PC-3 (cell line): ENCODE data around the gene SYNE1. TPM values are rescaled to one million over a fixed set of nuclear protein-coding genes. Genes with fewer than 3 reads are reported as not detected.

Experiments
- ATAC-seq: fragments of 200-7000 bp; cut with Tn5 transposase; 2 replicates; pipeline ENCODE4 v1.9.1; 2020; ENCODE audit warnings: mild to moderate bottlenecking, moderate library complexity
- BruUV-seq: library from RNA; stranded (reverse); fragments of 400-500 nt; replicated peaks from 2 replicates; lab custom pipeline; 2021; lab: Mats Ljungman, UMichigan
- CTCF ChIA-PET: fragments of 300-600 bp; sonication (Branson Sonifier 250); formaldehyde crosslinking; loops from one replicate; lab custom pipeline; 2022; ENCODE audit warnings: antibody characterized with exemption; lab: Charles Lee
- POLR2A ChIA-PET: fragments of 300-600 bp; sonication (Branson Sonifier 250); formaldehyde crosslinking; loops from one replicate; lab custom pipeline; 2022; ENCODE audit warnings: antibody characterized with exemption; ENCODE audit not compliant: unreplicated experiment; lab: Charles Lee
- DNase-seq: peaks from one replicate; pipeline ENCODE4 v3.0.0-alpha.2; 2015
- H2AFZ ChIP-seq: fragments of 300-600 bp; sonication (generic); 2 replicates; pipeline ENCODE4 v1.6.0; 2016; ENCODE audit warnings: antibody characterized with exemption, low read length
- H3F3A ChIP-seq: fragments of 300-600 bp; sonication (generic); one replicate; pipeline ENCODE4 v1.6.0; 2017; ENCODE audit warnings: antibody characterized with exemption, low read length, control low read depth, mild to moderate bottlenecking; ENCODE audit not compliant: unreplicated experiment
- H3K27ac ChIP-seq: fragments of 300-600 bp; sonication (generic); 2 replicates; pipeline ENCODE4 v1.5.1; 2016; ENCODE audit warnings: mild to moderate bottlenecking, low read length
- H3K27me3 ChIP-seq: fragments of 300-600 bp; sonication (generic); 2 replicates; pipeline ENCODE4 v1.6.1; 2016; ENCODE audit warnings: low read length, mixed read lengths
- H3K36me3 ChIP-seq: fragments of 300-600 bp; sonication (generic); 2 replicates; pipeline ENCODE4 v1.6.1; 2016; ENCODE audit warnings: low read depth, mixed run types, low read length, mixed read lengths
- H3K4me1 ChIP-seq: fragments of 300-600 bp; sonication (generic); 2 replicates; pipeline ENCODE4 v1.5.1; 2016; ENCODE audit warnings: low read length; ENCODE audit not compliant: insufficient read depth
- H3K4me2 ChIP-seq: fragments of 300-600 bp; sonication (generic); 2 replicates; pipeline ENCODE4 v1.6.0; 2016; ENCODE audit warnings: low read length
- H3K4me3 ChIP-seq: fragments of 300-600 bp; sonication (generic); 2 replicates; pipeline ENCODE4 v1.5.1; 2016; ENCODE audit warnings: mild to moderate bottlenecking, low read length, mixed read lengths
- H3K79me2 ChIP-seq: fragments of 300-600 bp; sonication (generic); 2 replicates; pipeline ENCODE4 v1.6.1; 2017; ENCODE audit warnings: low read length, mixed read lengths
- H3K9ac ChIP-seq: fragments of 300-600 bp; sonication (generic); 2 replicates; pipeline ENCODE4 v1.6.0; 2016; ENCODE audit warnings: mild to moderate bottlenecking, low read length
- H3K9me2 ChIP-seq: fragments of 300-600 bp; sonication (generic); replicated peaks from 2 replicates; pipeline ENCODE4 v1.6.1; 2016; ENCODE audit warnings: mixed run types, low read length, mixed read lengths
- H3K9me3 ChIP-seq: fragments of 300-600 bp; sonication (generic); 2 replicates; pipeline ENCODE4 v1.6.1; 2016; ENCODE audit warnings: low read length, mixed read lengths
- H4K20me1 ChIP-seq: fragments of 300-600 bp; sonication (generic); 2 replicates; pipeline ENCODE4 v1.6.1; 2016; ENCODE audit warnings: low read length, mixed read lengths
- CTCF ChIP-seq: fragments of 300-600 bp; sonication (generic); conservative IDR thresholded peaks from 2 replicates; pipeline ENCODE4 v1.5.1; 2017; ENCODE audit warnings: antibody characterized with exemption, low read depth, mild to moderate bottlenecking, low read length
- EZH2 ChIP-seq: fragments of 300-600 bp; sonication (generic); IDR thresholded peaks from one replicate; pipeline ENCODE4 v1.6.1; 2017; ENCODE audit warnings: antibody characterized with exemption, mild to moderate bottlenecking, low read length; ENCODE audit not compliant: unreplicated experiment
- EZH2phosphoT487 ChIP-seq: fragments of 300-600 bp; sonication (generic); IDR thresholded peaks from 2 replicates; pipeline ENCODE4 v1.6.1; 2018; ENCODE audit warnings: mild to moderate bottlenecking, antibody characterized with exemption, low read length, borderline replicate concordance
- intact Hi-C: fragments of 100-400 bp; cut with micrococcal nuclease; formaldehyde crosslinking; loops from 2 replicates; pipeline ENCODE4 v1.9.0; 2023
- total RNA-seq: library from RNA; depleted of rRNA; stranded (reverse); fragments of >200 nt; gene quantifications from 2 replicates; pipeline ENCODE4 v1.2.3, GENCODE V29; 2014

Gene SYNE1
- total RNA-seq, 1 experiment from 2014 or later: 16.7 TPM

GRCh38 chr6:152265651-152266050 lies 371.5 kb downstream of the SYNE1 start:
- intact Hi-C loops: loop anchor here (5.0 kb wide), 1 partner anchor 58 kb away; no protein-coding TSS in a partner anchor
- DNase-seq (no peak), ATAC-seq (no peak)
- no peak overlapping the region for H3K4me2 ChIP-seq
- H2AFZ ChIP-seq: no peak overlapping the region
- no peaks in the 10 kb centered on the region for H3K9me2 ChIP-seq
- H3K27ac ChIP-seq: no peak overlapping the region
- peaks cover 5% of the 10 kb centered on the region; the same call in 1 of the 2 replicates for H3K36me3 ChIP-seq
- no TSS peak for BruUV-seq
- H4K20me1 ChIP-seq: no peaks in the 10 kb centered on the region
- POLR2A ChIA-PET: no interaction called here
- H3F3A ChIP-seq: no peaks in the 10 kb centered on the region
- no peaks in the 10 kb centered on the region for H3K79me2 ChIP-seq
- TF ChIP-seq EZH2 (no peak), EZH2phosphoT487 (no peak), CTCF (no peak)
- CTCF ChIA-PET: no interaction called here
- H3K4me3 ChIP-seq: no peak overlapping the region
- H3K4me1 ChIP-seq: peaks cover 15% of the 10 kb centered on the region
- no peaks in the 10 kb centered on the region for H3K9me3 ChIP-seq
- H3K9ac ChIP-seq: no peak overlapping the region
- no peaks in the 10 kb centered on the region for H3K27me3 ChIP-seq

- H3F3A ChIP-seq: no peaks in the 10 kb centered on the region
- no peak overlapping the region for H3K4me3 ChIP-seq
- CTCF ChIA-PET: no interaction called here
- peaks cover 5% of the 10 kb centered on the region; the same call in 1 of the 2 replicates for H3K36me3 ChIP-seq
- no peaks in the 10 kb centered on the region for H4K20me1 ChIP-seq
- no peak overlapping the region for H2AFZ ChIP-seq
- DNase-seq (no peak), ATAC-seq (no peak)
- POLR2A ChIA-PET: no interaction called here
- H3K79me2 ChIP-seq: no peaks in the 10 kb centered on the region
- no peaks in the 10 kb centered on the region for H3K9me3 ChIP-seq
- no peak for TF ChIP-seq EZH2
- TF ChIP-seq EZH2phosphoT487: no peak
- TF ChIP-seq CTCF: no peak
- no peak overlapping the region for H3K4me2 ChIP-seq
- H3K4me1 ChIP-seq: peaks cover 8% of the 10 kb centered on the region; the same call in 1 of the 2 replicates
- H3K9ac ChIP-seq: no peak overlapping the region
- H3K9me2 ChIP-seq: no peaks in the 10 kb centered on the region
- no peak overlapping the region for H3K27ac ChIP-seq
- intact Hi-C loops: no loop called here
- no TSS peak for BruUV-seq
- no peaks in the 10 kb centered on the region for H3K27me3 ChIP-seq
Measured at GRCh38 chr6:152263582-152263981, 373.6 kb downstream of the SYNE1 start.

GRCh38 chr6:152261179-152261578 lies 376.0 kb downstream of the SYNE1 start:
- TF ChIP-seq CTCF (no peak), EZH2 (no peak), EZH2phosphoT487 (no peak)
- CTCF ChIA-PET: no interaction called here
- ATAC-seq: no peak
- H3F3A ChIP-seq: no peaks in the 10 kb centered on the region
- H3K79me2 ChIP-seq: no peaks in the 10 kb centered on the region
- no TSS peak for BruUV-seq
- H3K27me3 ChIP-seq: no peaks in the 10 kb centered on the region
- no peaks in the 10 kb centered on the region for H3K9me2 ChIP-seq
- H3K9me3 ChIP-seq: no peaks in the 10 kb centered on the region
- intact Hi-C loops: no loop called here
- H3K9ac ChIP-seq: no peak overlapping the region
- H3K4me2 ChIP-seq: no peak overlapping the region
- POLR2A ChIA-PET: no interaction called here
- H4K20me1 ChIP-seq: no peaks in the 10 kb centered on the region
- H3K4me1 ChIP-seq: peaks cover 1% of the 10 kb centered on the region; the same call in 1 of the 2 replicates
- peaks cover 5% of the 10 kb centered on the region; the same call in 1 of the 2 replicates for H3K36me3 ChIP-seq
- no peak overlapping the region for H3K4me3 ChIP-seq
- H2AFZ ChIP-seq: no peak overlapping the region
- H3K27ac ChIP-seq: no peak overlapping the region
- no peak for DNase-seq
